Transverse colon (tissue), 4 donors: ENCODE measurements around the gene ESF1.

ENCODE experiments used
- POLR2AphosphoS5 ChIP-seq, 3 donors: sonication (generic); formaldehyde crosslinking; IDR thresholded peaks; one replicate each; pipeline ENCODE4 v1.6.1; 2016; ENCODE audit warnings: antibody characterized with exemption in 3 of 3
- TF ChIP-seq, protein P1 (sequence below), 5 experiments: fragments of 200-600 bp in 3 of 5; fragments of 450-650 bp in 2 of 5; sonication (generic) in 3 of 5; IDR thresholded peaks; 1 replicate in 2 of 5; 2 replicates in 3 of 5; pipeline ENCODE4 v1.5.1; 2016 to 2017; ENCODE audit warnings: antibody characterized with exemption in 5 of 5, inconsistent platforms in 3 of 5, mild to moderate bottlenecking in 2 of 5, moderate library complexity in 1 of 5

GRCh38 chr20:13694420-13695150 lies 90.1 kb downstream of the ESF1 start:
- TF ChIP-seq, protein P1, sequence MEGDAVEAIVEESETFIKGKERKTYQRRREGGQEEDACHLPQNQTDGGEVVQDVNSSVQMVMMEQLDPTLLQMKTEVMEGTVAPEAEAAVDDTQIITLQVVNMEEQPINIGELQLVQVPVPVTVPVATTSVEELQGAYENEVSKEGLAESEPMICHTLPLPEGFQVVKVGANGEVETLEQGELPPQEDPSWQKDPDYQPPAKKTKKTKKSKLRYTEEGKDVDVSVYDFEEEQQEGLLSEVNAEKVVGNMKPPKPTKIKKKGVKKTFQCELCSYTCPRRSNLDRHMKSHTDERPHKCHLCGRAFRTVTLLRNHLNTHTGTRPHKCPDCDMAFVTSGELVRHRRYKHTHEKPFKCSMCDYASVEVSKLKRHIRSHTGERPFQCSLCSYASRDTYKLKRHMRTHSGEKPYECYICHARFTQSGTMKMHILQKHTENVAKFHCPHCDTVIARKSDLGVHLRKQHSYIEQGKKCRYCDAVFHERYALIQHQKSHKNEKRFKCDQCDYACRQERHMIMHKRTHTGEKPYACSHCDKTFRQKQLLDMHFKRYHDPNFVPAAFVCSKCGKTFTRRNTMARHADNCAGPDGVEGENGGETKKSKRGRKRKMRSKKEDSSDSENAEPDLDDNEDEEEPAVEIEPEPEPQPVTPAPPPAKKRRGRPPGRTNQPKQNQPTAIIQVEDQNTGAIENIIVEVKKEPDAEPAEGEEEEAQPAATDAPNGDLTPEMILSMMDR (IDR thresholded peaks at IDR 0.05), result no peak
- no peak for TF ChIP-seq POLR2AphosphoS5 (IDR thresholded peaks at IDR 0.05)
